HepG2 (cell line): ENCODE data around the gene GRIFIN. TPM values are rescaled to one million over a fixed set of nuclear protein-coding genes. Genes with fewer than 3 reads are reported as not detected.

Experiments used
- ARHGAP35 ChIP-seq: sonication (generic); formaldehyde crosslinking; IDR thresholded peaks from 2 replicates; pipeline ENCODE4 v1.9.0; 2022; ENCODE audit warnings: mild to moderate bottlenecking, inconsistent platforms, moderate library complexity, missing genetic modification reagents, borderline replicate concordance
- FOXM1 ChIP-seq: sonication (generic); formaldehyde crosslinking; IDR thresholded peaks from 2 replicates; pipeline ENCODE4 v1.5.0; 2020; ENCODE audit warnings: missing genetic modification reagents
- GLMP ChIP-seq: sonication (generic); formaldehyde crosslinking; IDR thresholded peaks from 2 replicates; pipeline ENCODE4 v1.9.0; 2021; ENCODE audit warnings: missing genetic modification reagents, mild to moderate bottlenecking, borderline replicate concordance
- HNF1B ChIP-seq: sonication (generic); formaldehyde crosslinking; IDR thresholded peaks from 2 replicates; pipeline ENCODE4 v1.5.1; 2020; ENCODE audit warnings: mild to moderate bottlenecking, moderate library complexity, missing genetic modification reagents
- IRF2 ChIP-seq: IDR thresholded peaks from 2 replicates; pipeline ENCODE4 v1.6.1; 2018; ENCODE audit warnings: missing genetic modification reagents, missing compliant biosample characterization
- KDM3A ChIP-seq: IDR thresholded peaks from 2 replicates; pipeline ENCODE4 v1.6.1; 2018; ENCODE audit warnings: low read depth, missing compliant biosample characterization
- KIAA2018 ChIP-seq: sonication (generic); formaldehyde crosslinking; IDR thresholded peaks from 2 replicates; pipeline ENCODE4 v1.5.0; 2020; ENCODE audit warnings: mild to moderate bottlenecking, missing genetic modification reagents, borderline replicate concordance
- MTA3 ChIP-seq: sonication (generic); formaldehyde crosslinking; IDR thresholded peaks from 2 replicates; pipeline ENCODE4 v1.4.0; 2020; ENCODE audit warnings: missing genetic modification reagents
- POLR2G ChIP-seq: fragments of 200-400 bp; formaldehyde crosslinking; IDR thresholded peaks from 2 replicates; pipeline ENCODE4 v1.6.1; 2018; ENCODE audit warnings: mild to moderate bottlenecking, low read depth, low read length, moderate library complexity
- PPARG ChIP-seq: conservative IDR thresholded peaks from 2 replicates; pipeline ENCODE4 v1.6.1; 2016; ENCODE audit warnings: missing biosample characterization, missing genetic modification reagents
- STAG1 ChIP-seq: sonication (generic); formaldehyde crosslinking; IDR thresholded peaks from 2 replicates; pipeline ENCODE4 v1.4.0; 2020; ENCODE audit warnings: missing genetic modification reagents
- TCF7 ChIP-seq: sonication (generic); IDR thresholded peaks from 2 replicates; pipeline ENCODE4 v1.6.1; 2016; ENCODE audit warnings: antibody characterized with exemption, low read depth
- ZNF331 ChIP-seq: sonication (generic); formaldehyde crosslinking; IDR thresholded peaks from 2 replicates; pipeline ENCODE4 v1.4.0; 2020; ENCODE audit warnings: missing genetic modification reagents
- ZNF580 ChIP-seq: IDR thresholded peaks from 2 replicates; pipeline ENCODE4 v1.6.1; 2016; ENCODE audit warnings: low read depth, borderline replicate concordance
- ZNF816 ChIP-seq: sonication (generic); formaldehyde crosslinking; IDR thresholded peaks from 2 replicates; pipeline ENCODE4 v1.8.0; 2022; ENCODE audit warnings: missing genetic modification reagents, mild to moderate bottlenecking, borderline replicate concordance
- ZNF839 ChIP-seq: sonication (generic); formaldehyde crosslinking; IDR thresholded peaks from 2 replicates; pipeline ENCODE4 v1.4.0; 2020; ENCODE audit warnings: missing genetic modification reagents, mild to moderate bottlenecking, borderline replicate concordance
- ZNF841 ChIP-seq: sonication (generic); formaldehyde crosslinking; IDR thresholded peaks from 2 replicates; pipeline ENCODE4 v1.8.1; 2023; ENCODE audit warnings: missing genetic modification reagents, borderline replicate concordance
- polyA plus RNA-seq, 8 experiments: library from polyadenylated mRNA; depleted of rRNA in 3 of 8; stranded (reverse) in 7 of 8; unstranded in 1 of 8; fragments of >200 nt; fragmentation: Illumina TruSeq in 4 of 8; extraction: Trizol in 4 of 8; gene quantifications; 2 replicates each; pipeline versions ENCODE4 v1.2.1 to v1.2.3, GENCODE V29; 2011 to 2016; ENCODE audit warnings: low read depth in 4 of 8, missing spikeins in 1 of 8, mixed read lengths in 1 of 8; ENCODE audit not compliant: insufficient read depth in 1 of 8
- total RNA-seq, 5 experiments: library from RNA; depleted of rRNA; stranded (reverse); fragments of >200 nt; fragmentation: Illumina TruSeq; extraction: Trizol; gene quantifications; 2 replicates each; pipeline ENCODE4 v1.2.3, GENCODE V29; 2016; ENCODE audit warnings: low read depth in 1 of 5

GRIFIN gene
- total and polyA plus RNA-seq, 2 of the 13 experiments (the other 11 are each of a cell fraction or from before 2014, with no cell fraction given) = not detected

- TF ChIP-seq STAG1 (peak; percentile 92), PPARG (0 out of 2 replicates have a peak, but pooled peaks have one; percentile 27), ZNF839 (CRISPR knock-in tag) (peak; percentile 89; the same call in 1 of the 2 replicates), IRF2 (CRISPR knock-in tag) (peak; percentile 77; the same call in 1 of the 2 replicates), KIAA2018 (CRISPR knock-in tag) (no peak), ZNF331 (0 out of 2 replicates have a peak, but pooled peaks have one; percentile 17), TCF7 (no peak), HNF1B (CRISPR knock-in tag) (peak; percentile 41; the same call in 1 of the 2 replicates), POLR2G (no peak), GLMP (CRISPR knock-in tag) (no peak), FOXM1 (CRISPR knock-in tag) (no peak), KDM3A (0 out of 2 replicates have a peak, but pooled peaks have one; percentile 52), ZNF816 (CRISPR knock-in tag) (no peak), ZNF580 (0 out of 2 replicates have a peak, but pooled peaks have one; percentile 49), ARHGAP35 (CRISPR knock-in tag) (no peak), MTA3 (no peak), ZNF841 (CRISPR knock-in tag) (no peak)
Measured at GRCh38 chr7:2477447-2478398, 1.5 kb upstream of the GRIFIN start (continued).
